GM19452 (cell line): ENCODE results near the gene CCER1.

ENCODE experiments used
- ATAC-seq: cut with Tn5 transposase; IDR thresholded peaks from one replicate; pipeline ENCODE4 v1.9.1; 2021; ENCODE audit not compliant: unreplicated experiment

CCER1 gene

GRCh38 chr12:90922145-90922627 is 32.8 kb downstream of the CCER1 start:
- no peak for ATAC-seq

- ATAC-seq = no peak
These were observed 33.4 kb downstream of the CCER1 start for GRCh38 chr12:90921536-90921935.

- no peak for ATAC-seq
These were observed 34.8 kb downstream of the CCER1 start for GRCh38 chr12:90920222-90920621.

DNA sequence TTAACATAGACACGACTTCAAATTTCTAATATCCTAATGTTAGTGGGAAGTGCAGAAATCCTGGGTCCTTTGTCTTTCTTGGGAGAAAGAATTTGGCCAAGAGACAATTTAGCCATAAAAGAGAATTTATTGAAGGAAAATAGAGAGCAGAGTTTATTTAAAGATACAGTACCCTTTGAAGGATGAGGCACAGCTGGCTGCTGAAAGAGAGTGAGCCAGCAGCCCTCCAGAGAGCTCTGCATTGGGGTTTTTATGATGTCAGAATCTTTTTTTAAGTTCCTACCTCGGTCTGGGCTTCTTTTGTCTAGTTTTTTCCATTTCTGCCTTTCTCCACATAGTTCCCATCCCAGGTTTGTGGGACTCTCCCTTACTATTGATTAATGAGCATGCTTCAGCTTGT is 37.5 kb downstream of the CCER1 start:
- no peak for ATAC-seq

DNA sequence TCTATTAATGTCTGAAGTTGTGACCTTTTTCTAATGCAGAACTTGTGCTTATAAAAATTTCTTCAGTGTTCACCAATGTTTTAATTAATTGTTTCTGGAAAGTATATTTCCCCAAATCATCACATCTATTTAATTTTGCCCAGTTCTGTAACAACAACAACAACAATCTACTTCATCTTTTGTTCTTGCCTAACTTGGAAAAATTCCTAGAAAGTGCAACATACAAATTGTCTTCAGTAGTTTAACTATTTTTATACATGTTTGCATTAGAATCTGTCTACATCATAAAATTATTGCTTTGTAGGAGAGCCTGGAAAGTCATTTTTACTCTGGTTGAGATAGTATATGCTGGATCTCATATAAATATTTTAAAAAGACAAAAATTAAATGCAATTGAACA is 38.5 kb downstream of the CCER1 start:
- ATAC-seq = no peak

DNA sequence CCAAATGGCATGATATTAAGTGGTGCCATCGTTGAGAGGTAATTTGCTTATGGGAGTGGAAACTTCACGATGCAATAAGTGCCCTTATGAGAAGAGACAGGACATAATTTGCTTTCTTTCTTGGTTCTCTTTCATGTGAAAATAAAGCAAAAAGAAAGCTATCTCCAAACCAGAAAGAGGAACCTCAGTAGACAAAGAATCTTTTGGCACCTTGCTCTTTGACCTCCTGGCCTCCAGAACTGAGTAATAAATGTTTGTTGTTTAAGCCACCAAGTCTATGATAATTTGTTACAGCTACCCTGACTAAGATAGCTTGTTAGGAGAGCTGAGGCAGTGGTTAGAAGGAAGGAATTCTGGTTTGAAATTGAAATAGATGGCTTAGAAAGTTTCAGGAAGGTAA is 39.6 kb downstream of the CCER1 start:
- ATAC-seq = no peak

DNA sequence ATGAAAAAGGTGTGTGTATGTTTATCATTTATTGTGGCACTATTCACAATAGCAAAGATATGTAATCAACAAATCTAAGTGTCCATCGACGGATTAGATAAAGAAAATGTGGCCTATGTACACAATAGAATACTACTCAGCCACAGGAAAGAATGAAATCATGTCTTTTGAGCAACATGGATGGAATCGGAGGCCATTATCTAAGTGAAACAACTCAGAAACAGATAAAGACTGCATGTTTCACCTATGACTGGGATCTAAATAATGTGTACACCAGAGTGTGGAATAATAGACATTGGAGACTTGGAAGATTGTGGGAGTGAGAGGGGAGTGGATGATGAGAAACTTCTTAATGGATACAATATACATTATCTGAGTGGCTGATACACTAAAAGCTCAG is 44.0 kb downstream of the CCER1 start:
- ATAC-seq = no peak

DNA sequence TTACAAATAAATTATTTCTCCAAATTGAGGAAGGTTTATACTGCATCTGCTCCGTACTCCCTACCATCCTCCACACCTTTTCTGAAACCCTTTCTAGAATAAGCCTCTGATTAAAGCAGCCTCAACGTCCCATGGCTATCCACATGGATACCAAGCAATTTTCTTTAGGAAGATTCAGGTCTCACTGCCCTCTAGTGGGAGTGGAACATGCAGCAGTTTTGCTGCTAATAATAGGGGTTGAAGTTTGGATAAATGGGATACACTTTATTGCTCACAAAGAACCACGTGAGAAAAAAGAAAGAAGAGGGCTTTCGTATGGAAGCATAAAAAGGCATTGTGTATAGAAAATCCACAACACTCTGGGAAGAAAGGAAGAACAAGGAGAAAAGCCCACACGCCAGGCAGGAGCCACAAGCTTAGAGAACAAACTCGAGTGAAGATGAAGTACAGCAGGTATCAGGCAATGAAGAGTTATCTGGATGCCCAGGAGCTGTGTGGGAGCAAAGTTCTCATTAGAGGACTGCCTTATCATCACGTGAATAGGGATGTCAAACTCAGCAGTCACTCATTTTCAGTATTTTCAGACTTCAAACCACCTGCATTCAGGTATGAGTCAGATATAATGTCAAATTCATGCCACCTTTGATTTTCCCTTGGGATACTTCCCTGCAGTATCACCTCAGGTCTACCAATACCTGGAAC is 45.8 kb downstream of the CCER1 start:
- no peak for ATAC-seq

DNA sequence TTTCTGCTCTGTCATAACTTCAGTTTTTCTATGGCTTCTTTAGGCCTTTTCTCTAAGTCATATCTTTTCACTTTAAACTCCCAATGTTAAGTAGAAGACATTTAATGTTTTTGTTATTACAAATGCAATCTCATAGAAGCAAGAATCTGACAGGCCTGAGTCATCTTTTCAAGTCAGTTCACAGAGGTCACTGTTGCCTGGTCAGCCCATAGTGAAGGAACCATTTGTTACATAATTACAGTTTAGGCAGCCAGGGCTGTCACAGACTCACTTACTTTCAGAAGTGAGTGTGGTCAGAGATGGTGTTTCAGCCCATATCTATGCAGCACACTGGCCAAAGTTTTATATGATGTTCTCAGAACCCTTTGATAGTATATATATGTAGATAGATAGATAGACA is 46.5 kb downstream of the CCER1 start:
- ATAC-seq = no peak

GRCh38 chr12:90905691-90906370 is 49.1 kb downstream of the CCER1 start:
- no peak for ATAC-seq

DNA sequence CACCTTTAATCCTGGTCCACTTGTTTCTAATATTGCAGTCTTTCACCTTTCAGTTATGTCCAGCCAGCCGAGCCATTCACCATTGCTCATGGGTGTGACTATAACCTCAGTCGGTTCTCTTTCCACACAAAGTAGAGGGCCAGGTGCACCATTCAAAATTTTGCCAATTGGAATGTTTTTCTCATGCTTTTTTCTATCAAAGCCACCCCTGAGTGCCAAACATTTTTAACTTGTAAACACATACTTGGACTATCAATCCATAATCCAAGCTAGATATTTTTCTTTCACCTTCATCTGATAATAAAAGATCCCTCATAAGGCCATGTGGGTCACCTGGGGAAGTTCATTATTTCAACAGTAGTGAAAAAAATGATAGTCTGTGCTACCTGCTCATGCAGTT is 52.4 kb downstream of the CCER1 start:
- ATAC-seq = no peak
